ENCODE results near the gene PTPRK. TPM values are rescaled to one million over a fixed set of nuclear protein-coding genes. Genes with fewer than 3 reads are reported as not detected.

The PTPRK gene
- total RNA-seq, 2 donors from 2014 or later: 23.7 to 30.2 TPM

- DNase-seq (ENCODE audit: low spot score): no peak
- intact Hi-C loops (cut with DNase I): no loop called here
These were observed 548.4 kb downstream of the PTPRK start for GRCh38 chr6:127971945-127972391.

GRCh38 chr6:127971386-127971785, 549.0 kb downstream of the PTPRK start:
- intact Hi-C loops (cut with DNase I): no loop called here
- no peak for DNase-seq (ENCODE audit: low spot score)

GRCh38 chr6:127969701-127970100, 550.7 kb downstream of the PTPRK start:
- DNase-seq (ENCODE audit: low spot score): no peak
- intact Hi-C loops (cut with DNase I): no loop called here

GRCh38 chr6:127968394-127968793, 552.0 kb downstream of the PTPRK start:
- intact Hi-C loops (cut with DNase I): no loop called here
- no peak for DNase-seq (ENCODE audit: low spot score)

- no peak for DNase-seq (ENCODE audit: low spot score)
- intact Hi-C loops (cut with DNase I): no loop called here
These were observed 552.7 kb downstream of the PTPRK start for GRCh38 chr6:127967708-127968107.

- intact Hi-C loops (cut with DNase I): no loop called here
- DNase-seq (ENCODE audit: low spot score): no peak
These were observed 553.8 kb downstream of the PTPRK start for GRCh38 chr6:127966616-127967015.

- intact Hi-C loops (cut with DNase I): no loop called here
- no peak for DNase-seq (ENCODE audit: low spot score)
These were observed 556.9 kb downstream of the PTPRK start for GRCh38 chr6:127963495-127963894.

GRCh38 chr6:127959869-127960268, 560.5 kb downstream of the PTPRK start:
- intact Hi-C loops (cut with DNase I): no loop called here
- DNase-seq (ENCODE audit: low spot score): no peak

- DNase-seq (ENCODE audit: low spot score): no peak
- intact Hi-C loops (cut with DNase I): no loop called here
These were observed 563.4 kb downstream of the PTPRK start for GRCh38 chr6:127956956-127957355.

- no peak for DNase-seq (ENCODE audit: low spot score)
- intact Hi-C loops (cut with DNase I): no loop called here
These were observed 564.0 kb downstream of the PTPRK start for GRCh38 chr6:127956260-127956888.

GRCh38 chr6:127954082-127954481, 566.3 kb downstream of the PTPRK start:
- no peak for DNase-seq (ENCODE audit: low spot score)
- intact Hi-C loops (cut with DNase I): no loop called here

- no peak for DNase-seq (ENCODE audit: low spot score)
- intact Hi-C loops (cut with DNase I): no loop called here
These were observed 567.6 kb downstream of the PTPRK start for GRCh38 chr6:127952831-127953230.

- intact Hi-C loops (cut with DNase I): no loop called here
- no peak for DNase-seq (ENCODE audit: low spot score)
These were observed 568.2 kb downstream of the PTPRK start for GRCh38 chr6:127952176-127952575.

- intact Hi-C loops (cut with DNase I): no loop called here
- DNase-seq (ENCODE audit: low spot score): no peak
These were observed 569.1 kb downstream of the PTPRK start for GRCh38 chr6:127951172-127951917.

- intact Hi-C loops (cut with DNase I): no loop called here
These were observed 569.7 kb downstream of the PTPRK start for GRCh38 chr6:127950566-127951145.

GRCh38 chr6:127949251-127949650, 571.1 kb downstream of the PTPRK start:
- intact Hi-C loops (cut with DNase I): no loop called here
- DNase-seq (ENCODE audit: low spot score): no peak

More at GRCh38 chr6:127950566-127951145, 569.7 kb downstream of the PTPRK start:
- DNase-seq (ENCODE audit: low spot score): no peak

- DNase-seq (ENCODE audit: low spot score): no peak
- intact Hi-C loops (cut with DNase I): no loop called here
These were observed 574.0 kb downstream of the PTPRK start for GRCh38 chr6:127946388-127946787.

GRCh38 chr6:127945434-127946097, 574.8 kb downstream of the PTPRK start:
- intact Hi-C loops (cut with DNase I): no loop called here
- no peak for DNase-seq (ENCODE audit: low spot score)

- intact Hi-C loops (cut with DNase I): no loop called here
- no peak for DNase-seq (ENCODE audit: low spot score)
These were observed 579.2 kb downstream of the PTPRK start for GRCh38 chr6:127941228-127941627.

GRCh38 chr6:127939442-127940066, 580.8 kb downstream of the PTPRK start:
- no peak for DNase-seq (ENCODE audit: low spot score)
- intact Hi-C loops (cut with DNase I): no loop called here
